GM18867 (cell line): Measurements from ENCODE around the gene HMGXB4.

ENCODE experiments used
- ATAC-seq: cut with Tn5 transposase; IDR thresholded peaks from one replicate; pipeline ENCODE4 v1.9.1; 2021; ENCODE audit warnings: mild to moderate bottlenecking, moderate library complexity; ENCODE audit not compliant: unreplicated experiment

HMGXB4 gene

DNA sequence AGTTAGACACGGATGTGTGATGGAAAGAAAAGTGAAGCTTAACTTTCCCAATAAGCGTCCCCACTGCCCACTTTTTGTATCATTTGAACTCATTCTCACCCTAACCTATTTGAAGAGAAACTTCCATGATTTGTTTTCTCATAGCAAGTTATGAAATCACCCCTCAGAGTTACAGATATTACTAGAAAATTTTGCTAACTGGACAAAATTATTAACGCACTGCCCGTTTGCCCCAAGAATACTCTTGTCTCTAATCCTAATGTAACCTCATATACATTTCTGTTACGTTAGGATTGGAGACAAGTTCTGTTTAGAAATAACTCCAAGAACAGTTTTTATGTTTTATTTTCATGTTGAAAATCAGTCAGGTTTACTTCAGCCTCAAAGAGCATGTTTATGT, 67.9 kb downstream of the HMGXB4 start:
- no peak for ATAC-seq

DNA sequence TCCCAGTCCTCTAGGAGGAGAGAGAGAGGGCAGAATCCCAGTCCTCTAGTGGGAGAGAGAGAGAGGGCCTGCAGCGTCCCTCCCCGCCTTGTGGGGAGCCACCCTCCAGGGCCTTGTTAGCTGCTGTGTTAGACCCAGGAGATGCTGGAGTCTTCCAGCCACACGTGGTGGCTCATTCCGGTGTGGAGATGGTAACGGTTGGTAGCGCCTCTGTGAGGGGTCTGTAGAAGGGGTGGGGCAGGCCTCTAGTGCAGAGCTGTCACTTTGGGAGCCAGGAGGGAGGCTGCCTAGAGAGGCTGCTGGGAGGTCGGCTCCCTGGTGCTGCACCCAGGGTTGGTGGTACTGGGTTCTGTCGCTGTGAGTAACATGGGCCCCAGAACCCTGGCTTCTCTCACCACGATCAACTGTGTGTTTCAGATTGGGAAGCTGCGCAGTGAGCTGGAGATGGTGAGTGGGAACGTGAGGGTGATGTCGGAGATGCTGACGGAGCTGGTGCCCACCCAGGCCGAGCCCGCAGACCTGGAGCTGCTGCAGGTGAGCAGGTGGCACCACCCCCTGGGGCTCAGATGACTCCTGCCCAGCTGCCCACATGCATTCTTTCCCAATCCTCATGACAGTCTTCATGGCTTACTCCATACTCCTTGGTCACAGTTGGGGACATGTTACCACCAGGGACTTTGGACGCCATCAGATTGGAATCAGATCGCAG, 69.7 kb downstream of the HMGXB4 start:
- ATAC-seq, result no peak

DNA sequence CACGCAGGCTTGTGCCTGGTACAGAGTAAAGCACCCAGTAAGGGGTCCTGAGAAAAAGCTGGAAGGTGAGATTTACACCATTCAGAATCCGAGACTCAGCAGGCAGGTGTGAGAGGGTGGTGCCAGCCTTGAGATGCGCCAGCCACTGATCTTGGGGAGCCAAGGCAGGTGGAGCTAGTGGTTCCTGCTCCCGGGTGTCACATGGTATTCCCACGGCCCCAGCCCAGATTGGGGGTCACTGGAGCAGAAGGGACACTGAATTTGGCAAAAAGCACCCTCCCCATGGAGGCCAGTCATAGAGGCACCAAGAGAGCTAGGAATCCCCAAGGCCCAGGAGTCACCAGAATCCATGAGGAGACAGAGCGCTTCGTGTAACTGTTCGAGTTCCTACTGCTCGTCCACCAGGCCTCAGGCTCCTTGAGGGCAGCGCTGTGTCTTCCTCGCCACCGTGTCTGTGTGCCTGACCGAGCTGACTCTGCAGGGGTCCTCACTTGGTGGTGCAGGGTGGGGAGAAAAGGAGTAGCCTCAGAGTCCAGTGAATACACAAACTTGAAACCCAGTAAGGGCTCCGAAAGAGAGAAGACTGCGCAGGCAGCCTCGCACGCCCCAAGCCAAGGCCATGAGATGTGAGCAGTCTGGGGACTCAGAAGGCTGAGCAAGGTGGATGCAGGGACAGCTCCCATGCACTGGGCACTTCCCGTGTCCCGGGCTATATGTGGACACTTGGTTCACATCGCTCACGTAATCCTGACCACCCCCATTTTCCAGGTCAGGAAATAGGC, 70.6 kb downstream of the HMGXB4 start:
- ATAC-seq, result no peak

DNA sequence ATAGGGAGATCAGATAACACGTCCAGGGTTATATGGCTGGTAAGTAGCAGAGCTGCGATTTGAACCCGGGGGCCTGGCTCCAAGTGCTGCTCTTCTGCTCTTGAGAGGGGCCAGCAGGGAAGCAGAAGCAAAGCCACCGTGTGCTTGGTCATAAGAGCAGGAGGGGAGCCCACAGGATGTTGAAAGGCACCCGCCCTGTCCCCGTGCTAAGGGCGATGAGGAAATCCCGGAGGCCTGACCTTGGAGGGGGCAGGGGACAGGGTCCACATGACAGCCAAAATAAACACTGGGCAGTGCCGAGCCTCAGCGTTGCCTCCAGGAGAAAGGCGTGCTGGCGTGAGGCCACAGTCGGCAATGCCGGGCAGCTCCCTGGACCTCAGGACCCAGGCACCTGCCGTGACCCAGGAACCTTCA, 71.2 kb downstream of the HMGXB4 start:
- ATAC-seq, result no peak

DNA sequence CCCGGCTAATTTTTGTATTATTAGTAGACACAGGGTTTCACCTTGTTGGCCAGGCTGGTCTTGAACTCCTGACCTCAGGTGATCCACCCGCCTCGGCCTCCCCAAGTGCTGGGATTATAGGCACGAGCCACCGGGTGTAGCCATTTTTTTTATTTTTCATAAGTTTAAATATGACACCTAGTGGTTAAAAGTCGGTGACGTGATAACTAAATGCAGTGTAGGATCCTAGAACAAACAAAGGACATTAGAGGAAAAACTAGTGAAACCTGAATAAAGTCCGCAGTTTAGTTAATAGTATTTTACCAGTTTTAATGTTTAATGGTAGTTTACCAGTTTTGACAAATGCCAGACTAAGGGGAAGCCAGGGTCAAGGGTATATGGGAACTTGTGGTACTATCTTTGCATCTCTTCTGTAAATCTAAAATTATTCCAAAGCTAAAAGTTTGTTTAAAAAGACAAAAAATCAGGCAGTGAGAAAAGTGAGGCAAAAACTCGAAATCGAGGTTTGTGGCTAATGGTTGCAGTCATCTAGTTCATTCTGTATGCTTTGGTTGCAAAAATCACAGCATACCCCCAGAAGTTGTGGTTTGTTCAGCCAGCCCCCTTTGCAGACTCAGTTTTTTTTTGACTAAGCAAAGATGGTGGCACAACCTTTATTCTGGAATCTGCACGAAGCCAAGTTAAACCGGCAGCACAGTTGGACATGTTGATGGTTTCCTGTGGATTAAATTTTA, 72.0 kb downstream of the HMGXB4 start:
- no peak for ATAC-seq

DNA sequence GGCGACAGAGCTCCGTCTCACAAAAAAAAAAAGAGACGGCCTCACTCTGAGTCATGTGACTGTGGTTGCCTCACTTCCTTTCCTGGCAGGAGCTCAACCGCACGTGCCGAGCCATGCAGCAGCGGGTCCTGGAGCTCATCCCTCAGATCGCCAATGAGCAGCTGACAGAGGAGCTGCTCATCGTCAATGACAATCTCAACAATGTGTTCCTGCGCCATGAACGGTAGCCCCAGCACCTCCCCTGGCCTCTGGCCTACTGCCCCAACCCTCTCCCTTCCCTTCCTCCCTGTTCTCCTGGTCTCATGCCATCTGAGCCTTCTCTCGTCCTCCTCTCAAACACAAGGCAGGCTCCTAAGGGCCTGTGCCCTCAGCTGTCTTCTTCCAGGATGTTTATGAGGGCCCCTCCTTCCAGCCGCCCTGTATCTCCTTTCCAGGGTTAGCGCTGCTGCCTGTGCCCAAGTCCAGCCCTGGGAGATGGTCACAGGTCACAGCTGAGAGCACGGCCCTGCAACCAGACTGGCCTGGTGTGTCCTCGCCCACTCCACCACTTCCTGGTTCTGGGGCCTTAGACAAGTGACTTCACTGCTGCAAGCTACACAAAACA, 73.1 kb downstream of the HMGXB4 start:
- ATAC-seq, result no peak

DNA sequence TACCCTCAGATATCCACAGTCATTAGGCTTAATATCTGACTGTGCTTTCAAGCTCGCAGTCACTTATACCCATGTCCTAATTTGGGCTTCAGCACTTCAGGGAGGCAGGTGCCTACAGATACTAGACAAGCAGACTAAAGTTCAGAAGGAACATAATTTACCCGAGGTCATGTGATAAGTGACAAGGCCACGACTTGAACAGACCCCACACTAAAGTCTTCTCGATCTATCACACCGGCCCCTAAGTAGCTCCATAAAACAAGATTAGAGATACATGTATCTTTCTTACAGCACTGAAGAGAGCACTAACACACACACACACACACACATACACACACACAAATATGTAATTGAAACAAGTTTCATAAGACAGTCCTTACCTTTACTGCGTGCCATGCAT, 75.0 kb downstream of the HMGXB4 start:
- ATAC-seq, result no peak

DNA sequence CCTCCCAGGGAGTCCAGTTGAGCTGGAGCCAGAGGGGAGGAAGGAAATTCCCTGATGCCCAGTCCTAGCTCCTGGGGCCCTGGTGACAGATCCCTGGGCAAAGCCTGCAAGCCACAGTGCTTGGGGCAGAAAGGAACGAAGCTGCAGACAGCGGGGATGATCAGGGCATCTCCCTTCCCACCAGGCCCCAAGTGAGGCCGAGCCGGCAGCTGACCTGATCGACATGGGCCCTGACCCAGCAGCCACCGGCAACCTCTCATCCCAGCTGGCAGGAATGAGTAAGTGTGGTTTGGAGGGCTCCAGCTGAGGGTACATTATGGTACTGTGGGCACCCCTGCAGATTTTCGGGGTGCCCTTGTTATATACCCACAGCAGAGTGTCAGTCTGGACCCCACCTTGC, 75.9 kb downstream of the HMGXB4 start:
- ATAC-seq, result no peak

DNA sequence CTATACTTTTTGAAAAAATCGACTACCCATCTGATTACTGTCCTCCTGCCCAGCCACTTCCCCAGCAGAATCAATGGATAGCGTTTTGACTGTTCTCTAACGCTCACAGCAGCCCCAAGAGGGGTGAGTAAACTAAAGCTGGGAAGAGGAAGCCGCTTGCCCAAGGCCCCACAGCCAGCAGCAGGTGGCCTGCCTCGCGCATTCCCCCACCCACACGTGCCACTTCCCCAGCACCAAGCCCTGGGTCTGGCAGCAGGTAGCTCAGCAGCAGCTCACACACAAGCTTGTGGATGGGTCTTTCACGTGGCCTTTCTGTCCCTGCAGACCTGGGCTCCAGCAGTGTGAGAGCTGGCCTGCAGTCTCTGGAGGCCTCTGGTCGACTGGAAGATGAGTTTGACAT, 76.7 kb downstream of the HMGXB4 start:
- no peak for ATAC-seq

DNA sequence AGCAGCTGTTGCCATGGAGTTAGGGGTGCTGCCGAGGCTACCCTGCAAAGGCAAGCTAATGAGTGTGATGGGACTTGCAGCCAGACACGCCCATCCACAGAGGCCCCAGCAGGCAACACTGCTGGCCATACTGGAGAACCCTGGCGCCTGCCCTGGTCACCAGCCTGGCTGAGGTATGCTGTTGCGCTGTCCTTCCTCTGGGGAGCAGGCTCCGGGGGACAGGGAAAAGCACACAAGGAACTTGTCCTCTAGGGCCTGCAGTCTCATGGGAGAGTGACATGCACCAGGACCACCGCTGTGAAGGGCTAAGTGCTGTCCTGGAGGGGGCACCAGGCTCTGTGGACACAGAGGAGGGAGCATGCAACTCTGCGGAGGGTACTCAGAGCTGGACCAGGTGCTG, 78.2 kb downstream of the HMGXB4 start:
- no peak for ATAC-seq

DNA sequence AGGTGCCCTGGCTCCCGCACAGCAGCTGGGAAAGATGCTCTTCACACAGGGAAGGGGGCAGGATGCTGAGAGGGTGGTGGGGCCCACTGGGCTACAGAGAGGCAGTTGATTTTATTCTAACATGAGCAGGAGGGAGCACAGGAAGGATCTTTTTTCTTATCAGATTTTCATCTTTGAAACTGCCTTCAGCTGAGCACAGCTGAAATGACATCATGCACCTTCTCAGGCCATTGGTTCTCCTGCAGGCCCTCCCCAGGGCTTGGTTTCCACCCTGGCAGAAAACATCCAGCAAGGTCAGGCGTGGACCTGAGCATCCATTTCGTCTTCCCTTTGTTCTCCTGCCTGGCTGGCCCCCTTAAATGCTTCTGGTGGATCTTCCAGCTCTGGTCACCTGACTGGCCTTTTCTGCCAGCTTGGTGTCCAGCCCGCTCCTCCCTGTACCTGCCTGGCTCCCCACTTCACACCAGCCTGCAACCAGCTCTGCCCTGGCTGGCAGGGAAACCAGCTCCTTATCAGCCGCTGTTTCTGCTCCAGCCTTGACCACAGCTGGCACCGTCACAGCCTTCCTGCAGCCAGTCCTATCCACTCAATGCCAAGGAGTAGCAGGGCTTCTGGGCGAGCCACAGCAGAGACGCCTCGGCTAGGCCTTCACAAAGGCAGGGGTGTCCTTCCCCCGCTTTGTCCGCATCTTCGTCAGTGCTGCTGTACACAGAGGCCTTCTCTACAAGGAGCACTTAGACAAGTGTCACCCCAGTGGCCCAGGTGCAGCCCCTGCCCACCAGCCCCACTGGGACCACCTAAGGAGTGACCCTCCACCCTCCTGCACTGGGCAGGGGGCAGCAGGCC, 78.9 kb downstream of the HMGXB4 start:
- no peak for ATAC-seq

DNA sequence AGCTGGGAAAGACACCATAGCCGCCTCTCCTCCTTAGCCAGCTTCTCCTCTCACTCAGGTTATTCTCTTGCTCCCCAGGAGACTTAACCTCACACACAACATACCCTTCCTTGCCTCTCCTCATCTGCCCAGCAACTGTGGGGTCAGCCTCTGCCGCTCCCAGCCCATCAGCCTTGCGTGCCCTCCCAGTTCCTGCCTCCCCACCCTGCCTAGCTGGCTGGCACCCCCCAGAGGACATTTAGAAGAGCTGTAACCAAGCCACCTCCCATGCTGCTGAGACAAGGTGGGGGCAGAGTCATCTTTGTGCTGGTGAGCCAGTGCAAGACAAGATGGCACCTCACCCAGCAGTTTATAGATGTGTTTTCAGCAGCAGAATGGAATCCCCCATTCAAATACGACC, 80.6 kb downstream of the HMGXB4 start:
- no peak for ATAC-seq

DNA sequence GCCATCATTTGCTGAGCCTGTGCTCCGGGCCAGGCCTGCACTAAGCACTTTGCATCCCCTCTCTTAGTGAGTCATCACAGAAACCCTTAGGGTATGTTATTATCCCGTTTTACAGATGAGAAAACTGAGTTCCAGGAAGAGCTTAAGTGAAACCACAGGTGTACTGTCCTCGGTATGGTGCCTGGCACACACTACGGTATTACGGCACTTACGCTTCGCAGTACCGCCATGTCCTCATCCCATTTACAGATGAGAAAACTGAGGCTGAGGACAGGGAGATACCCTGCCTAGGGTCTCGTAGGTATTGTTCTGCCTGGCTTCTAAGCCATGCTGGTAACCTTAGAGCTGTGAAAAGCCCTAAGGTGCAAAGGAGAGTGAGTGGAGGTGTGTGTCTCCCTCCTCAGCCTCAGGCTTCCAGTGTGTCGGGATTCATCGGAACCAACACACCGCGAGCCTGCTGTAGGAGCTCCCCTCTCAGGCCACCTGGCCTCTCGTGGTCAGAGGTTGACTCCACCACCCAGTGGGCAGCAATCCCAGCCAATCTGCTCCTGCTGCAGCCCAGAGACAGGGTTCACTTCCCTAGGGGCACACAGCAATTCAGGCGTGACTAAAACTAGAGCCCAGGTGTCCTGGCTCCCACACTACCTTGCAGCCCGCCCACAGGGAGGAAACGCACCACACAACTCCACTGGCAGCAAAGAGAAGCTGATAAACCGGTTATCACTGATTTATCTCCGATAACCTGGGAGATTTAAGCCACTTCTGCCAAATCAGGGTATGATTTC, 84.0 kb downstream of the HMGXB4 start:
- ATAC-seq, result no peak

DNA sequence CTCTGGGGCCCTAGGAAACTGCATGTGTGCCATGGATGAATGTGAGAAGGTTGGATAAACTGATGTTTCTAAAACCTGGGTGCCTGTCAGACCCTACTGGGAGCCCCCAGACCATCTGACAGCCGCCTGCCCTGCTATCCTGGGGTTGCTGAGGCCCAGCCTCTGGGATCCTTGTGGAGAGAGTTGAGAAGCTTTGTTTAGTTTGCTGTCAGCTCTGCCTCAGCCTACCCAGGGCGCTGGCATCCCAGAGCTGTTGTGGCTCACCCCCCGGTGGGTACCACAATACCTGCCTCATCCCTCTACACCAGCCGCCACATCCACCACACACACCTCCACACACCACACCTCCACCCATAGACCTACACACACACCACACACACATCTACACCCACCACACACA, 85.1 kb downstream of the HMGXB4 start:
- no peak for ATAC-seq

DNA sequence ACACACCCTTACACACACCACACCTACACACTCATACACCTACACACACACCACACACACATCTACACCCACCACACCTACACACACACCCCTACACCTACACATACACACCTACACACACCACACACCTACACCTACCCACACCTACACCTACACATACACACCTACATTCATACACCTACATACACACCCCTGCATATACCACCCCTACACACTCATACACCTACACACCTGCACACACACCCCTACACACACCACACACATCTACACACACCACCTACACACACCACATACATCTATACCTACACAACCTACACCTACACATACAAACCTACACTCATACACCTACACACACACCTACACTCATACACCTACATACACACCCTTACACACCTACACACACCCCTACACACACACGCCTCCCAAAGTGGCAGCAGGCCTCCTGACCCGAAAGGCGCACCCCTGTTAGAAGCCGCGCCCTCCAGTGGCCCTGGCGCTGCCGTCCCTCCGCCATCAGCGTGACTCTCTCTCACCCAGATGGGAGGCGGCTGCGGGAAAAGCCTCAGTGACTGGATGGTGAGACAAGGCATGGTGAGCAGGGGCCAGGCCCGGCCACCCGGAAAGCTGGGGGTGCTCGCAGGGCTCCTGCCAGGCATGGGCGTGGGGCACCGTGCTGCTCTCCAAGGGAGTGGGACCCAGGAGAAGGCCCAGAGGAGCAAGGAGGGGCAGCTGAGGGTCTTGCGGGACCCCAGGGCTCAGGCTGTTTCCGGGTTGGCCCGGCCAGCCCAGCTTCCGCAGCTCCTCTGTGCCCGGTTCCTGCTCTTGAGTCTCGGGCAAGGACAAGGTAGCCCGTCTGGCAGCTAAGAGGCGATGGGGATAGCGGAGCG, 86.6 kb downstream of the HMGXB4 start:
- no peak for ATAC-seq

DNA sequence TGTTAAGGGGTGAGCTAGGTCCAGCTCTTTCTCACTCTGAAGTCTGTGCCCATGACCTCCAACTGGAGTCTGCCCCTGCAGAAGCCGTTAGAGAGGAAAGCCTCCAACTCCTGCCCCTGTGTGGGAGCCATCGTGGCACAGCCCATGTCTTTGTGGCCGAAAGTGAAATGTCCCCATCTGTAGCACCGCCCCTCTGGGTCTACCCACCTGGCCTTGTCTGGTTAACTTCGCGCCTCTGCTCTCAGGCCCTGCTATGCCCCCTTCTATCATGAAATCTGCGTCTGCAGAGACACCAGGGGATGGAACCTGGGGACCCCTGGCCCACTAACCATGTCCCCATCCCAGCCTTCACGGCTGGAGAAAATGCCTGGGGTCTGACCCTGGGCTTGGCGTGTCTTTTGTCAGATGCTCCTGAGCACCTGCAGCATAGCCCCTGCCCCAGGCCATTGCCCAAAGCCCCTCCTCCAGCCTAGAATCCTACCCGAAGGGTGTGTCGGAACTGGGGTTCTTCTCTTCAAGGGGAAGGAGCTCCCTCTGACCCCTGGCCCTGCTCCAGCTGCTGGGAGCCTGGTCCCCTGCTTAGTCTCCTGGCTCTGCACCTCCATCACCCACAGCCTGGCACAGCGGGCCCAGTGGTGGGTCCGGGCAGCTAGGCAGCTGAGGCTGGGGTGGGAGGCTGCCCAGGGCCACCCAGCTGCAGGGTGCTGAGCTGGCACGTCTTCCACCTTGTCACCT, 87.8 kb downstream of the HMGXB4 start:
- no peak for ATAC-seq
